Stimulated activated naive CD4-positive, alpha-beta T cell treated with Interleukin-2 at 50 U/mL for 16 hours (primary cell): ENCODE data around the gene RPTOR.

Experiments used
- DNase-seq: peaks from one replicate; lab custom pipeline; 2025; lab: John Stamatoyannopoulos, UW

Gene RPTOR

GRCh38 chr17:80833952-80834892 lies 289.6 kb downstream of the RPTOR start:
- DNase-seq = no peak

GRCh38 chr17:80834893-80835275 lies 290.2 kb downstream of the RPTOR start:
- no peak for DNase-seq

GRCh38 chr17:80835816-80836657 lies 291.4 kb downstream of the RPTOR start:
- no peak for DNase-seq

GRCh38 chr17:80836658-80836965 lies 292.0 kb downstream of the RPTOR start:
- no peak for DNase-seq

GRCh38 chr17:80836971-80837481 lies 292.4 kb downstream of the RPTOR start:
- DNase-seq = no peak

GRCh38 chr17:80837711-80838110 lies 293.1 kb downstream of the RPTOR start:
- no peak for DNase-seq

- no peak for DNase-seq
Observed at GRCh38 chr17:80838311-80839025, 293.8 kb downstream of the RPTOR start.

GRCh38 chr17:80839026-80839345 lies 294.3 kb downstream of the RPTOR start:
- DNase-seq = no peak

GRCh38 chr17:80839511-80839941 lies 294.9 kb downstream of the RPTOR start:
- no peak for DNase-seq

GRCh38 chr17:80839970-80840369 lies 295.3 kb downstream of the RPTOR start:
- no peak for DNase-seq

- no peak for DNase-seq
Observed at GRCh38 chr17:80842456-80843013, 297.9 kb downstream of the RPTOR start.

- DNase-seq = no peak
Observed at GRCh38 chr17:80843741-80844156, 299.1 kb downstream of the RPTOR start.

GRCh38 chr17:80844418-80844990 lies 299.9 kb downstream of the RPTOR start:
- DNase-seq = no peak

- no peak for DNase-seq
Observed at GRCh38 chr17:80845069-80845862, 300.6 kb downstream of the RPTOR start.

GRCh38 chr17:80845863-80846671 lies 301.4 kb downstream of the RPTOR start:
- no peak for DNase-seq

- no peak for DNase-seq
Observed at GRCh38 chr17:80846932-80847331, 302.3 kb downstream of the RPTOR start.

- DNase-seq = peak; percentile 64
Observed at GRCh38 chr17:80847496-80848230, 303.0 kb downstream of the RPTOR start.

GRCh38 chr17:80848449-80849102 lies 303.9 kb downstream of the RPTOR start:
- DNase-seq = no peak

GRCh38 chr17:80849119-80849518 lies 304.5 kb downstream of the RPTOR start:
- no peak for DNase-seq
